GM23338 (cell line): ENCODE data around the gene BMPR2. TPM values are rescaled to one million over a fixed set of nuclear protein-coding genes. Genes with fewer than 3 reads are reported as not detected.

Experiments
- ATAC-seq: fragments of 200-7000 bp; cut with Tn5 transposase; 3 replicates; pipeline ENCODE4 v1.9.1; 2020
- DNase-seq: peaks from one replicate; pipeline ENCODE4 v3.0.0-alpha.2; 2015; ENCODE audit warnings: low spot score
- H2AFZ ChIP-seq: fragments of 200-600 bp; sonication (generic); 2 replicates; pipeline ENCODE4 v1.8.0; 2016; ENCODE audit warnings: antibody characterized with exemption, mild to moderate bottlenecking, moderate library complexity
- H3F3A ChIP-seq: fragments of 200-600 bp; sonication (generic); replicated peaks from 2 replicates; pipeline ENCODE4 v1.8.0; 2017; ENCODE audit warnings: antibody characterized with exemption, mixed run types, low read depth
- H3K27ac ChIP-seq: fragments of 200-600 bp; sonication (generic); 2 replicates; pipeline ENCODE4 v1.6.1; 2016; ENCODE audit warnings: low read depth
- H3K27me3 ChIP-seq: fragments of 200-600 bp; sonication (generic); 2 replicates; pipeline ENCODE4 v1.8.0; 2016; ENCODE audit warnings: mild to moderate bottlenecking, mixed run types, moderate library complexity; ENCODE audit not compliant: insufficient read depth
- H3K36me3 ChIP-seq: fragments of 200-600 bp; sonication (generic); 2 replicates; pipeline ENCODE4 v1.8.0; 2016; ENCODE audit warnings: mild to moderate bottlenecking; ENCODE audit not compliant: insufficient read depth
- H3K4me1 ChIP-seq: fragments of 200-600 bp; sonication (generic); 2 replicates; pipeline ENCODE4 v1.8.0; 2016; ENCODE audit warnings: mild to moderate bottlenecking, moderate library complexity; ENCODE audit not compliant: insufficient read depth
- H3K4me2 ChIP-seq: fragments of 200-600 bp; sonication (generic); 2 replicates; pipeline ENCODE4 v1.7.1; 2017; ENCODE audit warnings: mixed run types
- H3K4me3 ChIP-seq: fragments of 200-600 bp; sonication (generic); 2 replicates; pipeline ENCODE4 v1.6.1; 2016; ENCODE audit warnings: mixed run types
- H3K79me2 ChIP-seq: fragments of 200-600 bp; sonication (generic); replicated peaks from 2 replicates; pipeline ENCODE4 v1.8.0; 2017; ENCODE audit warnings: mild to moderate bottlenecking; ENCODE audit not compliant: insufficient read depth
- H3K9me2 ChIP-seq: fragments of 200-600 bp; sonication (generic); 2 replicates; pipeline ENCODE4 v1.8.0; 2017; ENCODE audit not compliant: insufficient read depth
- H4K20me1 ChIP-seq: fragments of 200-600 bp; sonication (generic); replicated peaks from 2 replicates; pipeline ENCODE4 v1.8.0; 2017; ENCODE audit warnings: mild to moderate bottlenecking; ENCODE audit not compliant: insufficient read depth
- H3K27ac Mint-ChIP-seq: 2 replicates; pipeline ENCODE4 v1.8.0; 2020; ENCODE audit warnings: inconsistent platforms, mild to moderate bottlenecking, moderate library complexity, mixed read lengths
- H3K27me3 Mint-ChIP-seq: 3 replicates; pipeline ENCODE4 v1.8.0; 2022; ENCODE audit warnings: low read depth, mild to moderate bottlenecking, moderate library complexity, mixed read lengths, inconsistent platforms; ENCODE audit not compliant: insufficient read depth, poor library complexity
- H3K36me3 Mint-ChIP-seq: 3 replicates; pipeline ENCODE4 v1.8.0; 2021; ENCODE audit warnings: low read depth, mild to moderate bottlenecking, inconsistent platforms, moderate library complexity, mixed read lengths
- H3K4me1 Mint-ChIP-seq: 3 replicates; pipeline ENCODE4 v1.8.0; 2020; ENCODE audit warnings: mild to moderate bottlenecking, inconsistent platforms, mixed read lengths
- H3K4me3 Mint-ChIP-seq: 3 replicates; pipeline ENCODE4 v1.8.0; 2021; ENCODE audit warnings: moderate library complexity, mild to moderate bottlenecking, inconsistent platforms, mixed read lengths
- H3K9me3 Mint-ChIP-seq: 3 replicates; pipeline ENCODE4 v1.8.0; 2020; ENCODE audit warnings: moderate library complexity, mild to moderate bottlenecking, inconsistent platforms, mixed read lengths
- CREB1 ChIP-seq: fragments of 250-450 bp; sonication (Bioruptor Pico); IDR thresholded peaks from 2 replicates; pipeline ENCODE4 v1.5.0; 2020; ENCODE audit warnings: low read depth, mild to moderate bottlenecking, moderate library complexity
- EZH2 ChIP-seq: fragments of 200-600 bp; sonication (generic); IDR thresholded peaks from one replicate; pipeline ENCODE4 v1.8.0; 2017; ENCODE audit warnings: antibody characterized with exemption, mild to moderate bottlenecking, low read depth; ENCODE audit not compliant: unreplicated experiment
- EZH2phosphoT487 ChIP-seq: fragments of 200-600 bp; sonication (generic); IDR thresholded peaks from one replicate; pipeline ENCODE4 v1.8.1; 2018; ENCODE audit warnings: antibody characterized with exemption; ENCODE audit not compliant: unreplicated experiment
- JUNB ChIP-seq: IDR thresholded peaks from one replicate; pipeline ENCODE4 v1.6.1; 2016; ENCODE audit warnings: antibody characterized with exemption; ENCODE audit not compliant: unreplicated experiment
- NANOG ChIP-seq: IDR thresholded peaks from 2 replicates; pipeline ENCODE4 v1.6.1; 2016; ENCODE audit warnings: antibody characterized with exemption, borderline replicate concordance
- POLR2AphosphoS5 ChIP-seq: IDR thresholded peaks from 2 replicates; pipeline ENCODE4 v1.6.1; 2016; ENCODE audit warnings: antibody characterized with exemption, low read depth
- REST ChIP-seq: IDR thresholded peaks from one replicate; pipeline ENCODE4 v1.6.1; 2018; ENCODE audit warnings: antibody characterized with exemption; ENCODE audit not compliant: unreplicated experiment
- STAT1 ChIP-seq: IDR thresholded peaks from one replicate; pipeline ENCODE4 v1.6.1; 2016; ENCODE audit warnings: antibody characterized with exemption; ENCODE audit not compliant: unreplicated experiment
- ZNF114 ChIP-seq: fragments of 250-450 bp; sonication (Bioruptor Pico); IDR thresholded peaks from 2 replicates; pipeline ENCODE4 v1.5.0; 2020; ENCODE audit warnings: mild to moderate bottlenecking, moderate library complexity
- ZNF331 ChIP-seq: fragments of 250-450 bp; sonication (Bioruptor Pico); IDR thresholded peaks from 2 replicates; pipeline ENCODE4 v1.5.0; 2020; ENCODE audit warnings: low read depth, mild to moderate bottlenecking, moderate library complexity
- polyA plus RNA-seq: library from polyadenylated mRNA; unstranded; fragments of >200 nt; fragmentation: Nextera tagmentation; extraction: Ambion mirVana; gene quantifications from 2 replicates; pipeline ENCODE4 v1.2.1, GENCODE V29; 2016
- total RNA-seq: library from RNA; depleted of rRNA; stranded (reverse); fragments of >200 nt; shearing (Covaris generic); gene quantifications from 2 replicates; pipeline ENCODE4 v1.2.3, GENCODE V29; 2014
- TF ChIP-seq, protein P1 (sequence below), 2 experiments: fragments of 200-600 bp in 1 of 2; sonication (generic) in 1 of 2; conservative IDR thresholded peaks; 2 replicates each; pipeline versions ENCODE4 v1.5.1 to v1.6.1; 2016 to 2017; ENCODE audit warnings: antibody characterized with exemption in 2 of 2, low read depth in 2 of 2, mild to moderate bottlenecking in 2 of 2, moderate library complexity in 1 of 2
- TF ChIP-seq, protein P2 (sequence below): IDR thresholded peaks from 2 replicates; pipeline ENCODE4 v1.6.1; 2016; ENCODE audit warnings: antibody characterized with exemption
- TF ChIP-seq, protein P3 (sequence below): fragments of 250-450 bp; sonication (Bioruptor Pico); IDR thresholded peaks from 2 replicates; pipeline ENCODE4 v1.5.0; 2020; ENCODE audit warnings: mild to moderate bottlenecking, moderate library complexity

Gene BMPR2
- total and polyA plus RNA-seq, 2 experiments from 2014 or later, result 6.7 to 21.6 TPM

DNA sequence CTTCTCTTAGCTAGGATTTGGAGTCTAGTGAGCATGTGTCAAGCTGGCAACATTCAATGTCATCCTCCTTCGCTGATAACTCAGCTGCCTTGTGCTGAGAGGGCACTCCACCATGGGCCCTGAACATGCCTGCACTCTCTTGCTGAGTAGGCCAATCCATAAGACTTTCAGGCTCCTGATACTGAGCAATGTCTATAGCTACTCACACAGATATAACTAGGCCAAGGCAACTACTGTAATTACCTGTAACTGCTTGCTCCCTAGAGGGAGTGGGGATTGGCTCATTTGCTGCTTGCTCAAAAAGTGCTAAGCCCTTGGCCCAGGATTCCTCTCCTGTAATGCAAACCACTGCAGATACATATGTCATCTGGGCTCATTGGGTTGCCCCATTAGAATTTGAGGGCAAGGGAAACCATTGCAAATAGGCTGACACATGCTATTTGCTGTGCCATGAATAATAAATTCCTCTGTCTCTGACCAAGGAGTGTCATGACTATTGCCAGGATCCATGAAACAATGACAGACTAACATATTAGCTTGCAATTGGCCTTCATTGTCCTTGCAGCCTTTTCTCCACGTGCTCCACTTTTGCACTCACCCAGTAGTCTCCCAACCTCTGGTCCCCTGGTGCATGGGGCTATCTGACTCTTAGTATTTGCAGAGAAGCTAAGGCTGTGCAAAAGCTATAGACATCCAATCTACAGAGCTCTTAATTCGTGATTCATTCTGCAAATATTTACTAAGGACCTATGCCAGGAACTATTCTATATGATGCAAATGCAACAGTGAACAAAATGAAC, 36.9 kb upstream of the BMPR2 start:
- peak overlapping the region; percentile 47; the same call in 1 of the 2 replicates for H2AFZ ChIP-seq
- H3K4me1 Mint-ChIP-seq, result peaks cover 7% of the 10 kb centered on the region; the same call in 2 of the 3 replicates
- no peak overlapping the region for H3K4me3 Mint-ChIP-seq
- no peaks in the 10 kb centered on the region; the same call in 2 of the 3 replicates for H3K9me3 Mint-ChIP-seq
- H3K9me2 ChIP-seq, result no peaks in the 10 kb centered on the region
- H3F3A ChIP-seq, result no peaks in the 10 kb centered on the region
- peaks cover 4% of the 10 kb centered on the region for H3K27me3 Mint-ChIP-seq
- H4K20me1 ChIP-seq, result no peaks in the 10 kb centered on the region
- H3K36me3 Mint-ChIP-seq, result no peaks in the 10 kb centered on the region
- no peak overlapping the region for H3K27ac ChIP-seq
- no peak for TF ChIP-seq NANOG
- TF ChIP-seq POLR2AphosphoS5, result no peak
- TF ChIP-seq ZNF114 (CRISPR knock-in tag), result no peak
- TF ChIP-seq STAT1, result no peak
- no peak for TF ChIP-seq ZNF331 (CRISPR knock-in tag)
- TF ChIP-seq CREB1, result no peak
- no peak for TF ChIP-seq EZH2phosphoT487
- no peak for TF ChIP-seq REST
- TF ChIP-seq, protein P1, sequence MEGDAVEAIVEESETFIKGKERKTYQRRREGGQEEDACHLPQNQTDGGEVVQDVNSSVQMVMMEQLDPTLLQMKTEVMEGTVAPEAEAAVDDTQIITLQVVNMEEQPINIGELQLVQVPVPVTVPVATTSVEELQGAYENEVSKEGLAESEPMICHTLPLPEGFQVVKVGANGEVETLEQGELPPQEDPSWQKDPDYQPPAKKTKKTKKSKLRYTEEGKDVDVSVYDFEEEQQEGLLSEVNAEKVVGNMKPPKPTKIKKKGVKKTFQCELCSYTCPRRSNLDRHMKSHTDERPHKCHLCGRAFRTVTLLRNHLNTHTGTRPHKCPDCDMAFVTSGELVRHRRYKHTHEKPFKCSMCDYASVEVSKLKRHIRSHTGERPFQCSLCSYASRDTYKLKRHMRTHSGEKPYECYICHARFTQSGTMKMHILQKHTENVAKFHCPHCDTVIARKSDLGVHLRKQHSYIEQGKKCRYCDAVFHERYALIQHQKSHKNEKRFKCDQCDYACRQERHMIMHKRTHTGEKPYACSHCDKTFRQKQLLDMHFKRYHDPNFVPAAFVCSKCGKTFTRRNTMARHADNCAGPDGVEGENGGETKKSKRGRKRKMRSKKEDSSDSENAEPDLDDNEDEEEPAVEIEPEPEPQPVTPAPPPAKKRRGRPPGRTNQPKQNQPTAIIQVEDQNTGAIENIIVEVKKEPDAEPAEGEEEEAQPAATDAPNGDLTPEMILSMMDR (conservative IDR thresholded peaks at IDR 0.05; ENCODE audit: low read depth in 2 of 2), result no peak
- no peak for TF ChIP-seq JUNB
- TF ChIP-seq, protein P2, sequence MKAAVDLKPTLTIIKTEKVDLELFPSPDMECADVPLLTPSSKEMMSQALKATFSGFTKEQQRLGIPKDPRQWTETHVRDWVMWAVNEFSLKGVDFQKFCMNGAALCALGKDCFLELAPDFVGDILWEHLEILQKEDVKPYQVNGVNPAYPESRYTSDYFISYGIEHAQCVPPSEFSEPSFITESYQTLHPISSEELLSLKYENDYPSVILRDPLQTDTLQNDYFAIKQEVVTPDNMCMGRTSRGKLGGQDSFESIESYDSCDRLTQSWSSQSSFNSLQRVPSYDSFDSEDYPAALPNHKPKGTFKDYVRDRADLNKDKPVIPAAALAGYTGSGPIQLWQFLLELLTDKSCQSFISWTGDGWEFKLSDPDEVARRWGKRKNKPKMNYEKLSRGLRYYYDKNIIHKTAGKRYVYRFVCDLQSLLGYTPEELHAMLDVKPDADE, result no peak
- TF ChIP-seq, protein P3, sequence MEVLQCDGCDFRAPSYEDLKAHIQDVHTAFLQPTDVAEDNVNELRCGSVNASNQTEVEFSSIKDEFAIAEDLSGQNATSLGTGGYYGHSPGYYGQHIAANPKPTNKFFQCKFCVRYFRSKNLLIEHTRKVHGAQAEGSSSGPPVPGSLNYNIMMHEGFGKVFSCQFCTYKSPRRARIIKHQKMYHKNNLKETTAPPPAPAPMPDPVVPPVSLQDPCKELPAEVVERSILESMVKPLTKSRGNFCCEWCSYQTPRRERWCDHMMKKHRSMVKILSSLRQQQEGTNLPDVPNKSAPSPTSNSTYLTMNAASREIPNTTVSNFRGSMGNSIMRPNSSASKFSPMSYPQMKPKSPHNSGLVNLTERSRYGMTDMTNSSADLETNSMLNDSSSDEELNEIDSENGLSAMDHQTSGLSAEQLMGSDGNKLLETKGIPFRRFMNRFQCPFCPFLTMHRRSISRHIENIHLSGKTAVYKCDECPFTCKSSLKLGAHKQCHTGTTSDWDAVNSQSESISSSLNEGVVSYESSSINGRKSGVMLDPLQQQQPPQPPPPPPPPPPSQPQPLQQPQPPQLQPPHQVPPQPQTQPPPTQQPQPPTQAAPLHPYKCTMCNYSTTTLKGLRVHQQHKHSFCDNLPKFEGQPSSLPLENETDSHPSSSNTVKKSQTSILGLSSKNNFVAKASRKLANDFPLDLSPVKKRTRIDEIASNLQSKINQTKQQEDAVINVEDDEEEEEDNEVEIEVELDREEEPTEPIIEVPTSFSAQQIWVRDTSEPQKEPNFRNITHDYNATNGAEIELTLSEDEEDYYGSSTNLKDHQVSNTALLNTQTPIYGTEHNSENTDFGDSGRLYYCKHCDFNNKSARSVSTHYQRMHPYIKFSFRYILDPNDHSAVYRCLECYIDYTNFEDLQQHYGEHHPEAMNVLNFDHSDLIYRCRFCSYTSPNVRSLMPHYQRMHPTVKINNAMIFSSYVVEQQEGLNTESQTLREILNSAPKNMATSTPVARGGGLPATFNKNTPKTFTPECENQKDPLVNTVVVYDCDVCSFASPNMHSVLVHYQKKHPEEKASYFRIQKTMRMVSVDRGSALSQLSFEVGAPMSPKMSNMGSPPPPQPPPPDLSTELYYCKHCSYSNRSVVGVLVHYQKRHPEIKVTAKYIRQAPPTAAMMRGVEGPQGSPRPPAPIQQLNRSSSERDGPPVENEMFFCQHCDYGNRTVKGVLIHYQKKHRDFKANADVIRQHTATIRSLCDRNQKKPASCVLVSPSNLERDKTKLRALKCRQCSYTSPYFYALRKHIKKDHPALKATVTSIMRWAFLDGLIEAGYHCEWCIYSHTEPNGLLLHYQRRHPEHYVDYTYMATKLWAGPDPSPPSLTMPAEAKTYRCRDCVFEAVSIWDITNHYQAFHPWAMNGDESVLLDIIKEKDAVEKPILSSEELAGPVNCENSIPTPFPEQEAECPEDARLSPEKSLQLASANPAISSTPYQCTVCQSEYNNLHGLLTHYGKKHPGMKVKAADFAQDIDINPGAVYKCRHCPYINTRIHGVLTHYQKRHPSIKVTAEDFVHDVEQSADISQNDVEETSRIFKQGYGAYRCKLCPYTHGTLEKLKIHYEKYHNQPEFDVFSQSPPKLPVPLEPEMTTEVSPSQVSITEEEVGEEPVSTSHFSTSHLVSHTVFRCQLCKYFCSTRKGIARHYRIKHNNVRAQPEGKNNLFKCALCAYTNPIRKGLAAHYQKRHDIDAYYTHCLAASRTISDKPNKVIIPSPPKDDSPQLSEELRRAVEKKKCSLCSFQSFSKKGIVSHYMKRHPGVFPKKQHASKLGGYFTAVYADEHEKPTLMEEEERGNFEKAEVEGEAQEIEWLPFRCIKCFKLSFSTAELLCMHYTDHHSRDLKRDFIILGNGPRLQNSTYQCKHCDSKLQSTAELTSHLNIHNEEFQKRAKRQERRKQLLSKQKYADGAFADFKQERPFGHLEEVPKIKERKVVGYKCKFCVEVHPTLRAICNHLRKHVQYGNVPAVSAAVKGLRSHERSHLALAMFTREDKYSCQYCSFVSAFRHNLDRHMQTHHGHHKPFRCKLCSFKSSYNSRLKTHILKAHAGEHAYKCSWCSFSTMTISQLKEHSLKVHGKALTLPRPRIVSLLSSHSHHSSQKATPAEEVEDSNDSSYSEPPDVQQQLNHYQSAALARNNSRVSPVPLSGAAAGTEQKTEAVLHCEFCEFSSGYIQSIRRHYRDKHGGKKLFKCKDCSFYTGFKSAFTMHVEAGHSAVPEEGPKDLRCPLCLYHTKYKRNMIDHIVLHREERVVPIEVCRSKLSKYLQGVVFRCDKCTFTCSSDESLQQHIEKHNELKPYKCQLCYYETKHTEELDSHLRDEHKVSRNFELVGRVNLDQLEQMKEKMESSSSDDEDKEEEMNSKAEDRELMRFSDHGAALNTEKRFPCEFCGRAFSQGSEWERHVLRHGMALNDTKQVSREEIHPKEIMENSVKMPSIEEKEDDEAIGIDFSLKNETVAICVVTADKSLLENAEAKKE (CRISPR knock-in tag), result no peak
- no peak for TF ChIP-seq EZH2
- no peak for ATAC-seq
- no peak overlapping the region for H3K4me3 ChIP-seq
- no peak overlapping the region for H3K4me2 ChIP-seq
- H3K27ac Mint-ChIP-seq, result no peak overlapping the region
- H3K27me3 ChIP-seq, result no peaks in the 10 kb centered on the region
- no peaks in the 10 kb centered on the region for H3K36me3 ChIP-seq
- no peaks in the 10 kb centered on the region for H3K79me2 ChIP-seq
- H3K4me1 ChIP-seq, result peaks cover 5% of the 10 kb centered on the region; the same call in 1 of the 2 replicates
- DNase-seq, result no peak
